HL-60 (cell line): Measurements from ENCODE around the gene PSRC1.

Experiments
- DNase-seq, 2 experiments: peaks; one replicate each; pipeline ENCODE4 v3.0.0-alpha.2; 2010 to 2020; ENCODE audit warnings: low read depth in 1 of 2, low spot score in 1 of 2
- H3K27ac ChIP-seq: fragments of 250-450 bp; sonication (Bioruptor Pico); replicated peaks from 2 replicates; pipeline ENCODE4 v1.5.1; 2020; ENCODE audit warnings: mild to moderate bottlenecking, moderate library complexity
- H3K27me3 ChIP-seq: fragments of 250-450 bp; sonication (Bioruptor Pico); 2 replicates; pipeline ENCODE4 v1.5.1; 2021; ENCODE audit warnings: mild to moderate bottlenecking, moderate library complexity; ENCODE audit not compliant: insufficient read depth, poor library complexity, severe bottlenecking
- H3K4me3 ChIP-seq: replicated peaks from 2 replicates; pipeline ENCODE4 v1.5.1; 2011; ENCODE audit warnings: mild to moderate bottlenecking, control low read depth, low read length; ENCODE audit not compliant: insufficient read depth
- CTCF ChIP-seq: IDR thresholded peaks from one replicate; pipeline ENCODE4 v1.5.1; 2011; ENCODE audit warnings: low read length, control low read depth, inconsistent platforms; ENCODE audit not compliant: insufficient read depth
- GABPA ChIP-seq: IDR thresholded peaks from 2 replicates; pipeline ENCODE4 v1.6.1; 2012; ENCODE audit warnings: low read depth
- POLR2AphosphoS5 ChIP-seq: IDR thresholded peaks from 2 replicates; pipeline ENCODE4 v1.6.1; 2012; ENCODE audit warnings: low read depth
- SPI1 ChIP-seq: IDR thresholded peaks from 2 replicates; pipeline ENCODE4 v1.6.1; 2012; ENCODE audit warnings: low read depth, mild to moderate bottlenecking, borderline replicate concordance
- TF ChIP-seq, protein P1 (sequence below): IDR thresholded peaks from 2 replicates; pipeline ENCODE4 v1.6.1; 2012; ENCODE audit warnings: low read depth; ENCODE audit not compliant: insufficient replicate concordance

PSRC1 gene

GRCh38 chr1:109239047-109239408 is 43.9 kb downstream of the PSRC1 start:
- TF ChIP-seq POLR2AphosphoS5 (no peak), GABPA (no peak), SPI1 (no peak), CTCF (no peak)
- TF ChIP-seq, protein P1, sequence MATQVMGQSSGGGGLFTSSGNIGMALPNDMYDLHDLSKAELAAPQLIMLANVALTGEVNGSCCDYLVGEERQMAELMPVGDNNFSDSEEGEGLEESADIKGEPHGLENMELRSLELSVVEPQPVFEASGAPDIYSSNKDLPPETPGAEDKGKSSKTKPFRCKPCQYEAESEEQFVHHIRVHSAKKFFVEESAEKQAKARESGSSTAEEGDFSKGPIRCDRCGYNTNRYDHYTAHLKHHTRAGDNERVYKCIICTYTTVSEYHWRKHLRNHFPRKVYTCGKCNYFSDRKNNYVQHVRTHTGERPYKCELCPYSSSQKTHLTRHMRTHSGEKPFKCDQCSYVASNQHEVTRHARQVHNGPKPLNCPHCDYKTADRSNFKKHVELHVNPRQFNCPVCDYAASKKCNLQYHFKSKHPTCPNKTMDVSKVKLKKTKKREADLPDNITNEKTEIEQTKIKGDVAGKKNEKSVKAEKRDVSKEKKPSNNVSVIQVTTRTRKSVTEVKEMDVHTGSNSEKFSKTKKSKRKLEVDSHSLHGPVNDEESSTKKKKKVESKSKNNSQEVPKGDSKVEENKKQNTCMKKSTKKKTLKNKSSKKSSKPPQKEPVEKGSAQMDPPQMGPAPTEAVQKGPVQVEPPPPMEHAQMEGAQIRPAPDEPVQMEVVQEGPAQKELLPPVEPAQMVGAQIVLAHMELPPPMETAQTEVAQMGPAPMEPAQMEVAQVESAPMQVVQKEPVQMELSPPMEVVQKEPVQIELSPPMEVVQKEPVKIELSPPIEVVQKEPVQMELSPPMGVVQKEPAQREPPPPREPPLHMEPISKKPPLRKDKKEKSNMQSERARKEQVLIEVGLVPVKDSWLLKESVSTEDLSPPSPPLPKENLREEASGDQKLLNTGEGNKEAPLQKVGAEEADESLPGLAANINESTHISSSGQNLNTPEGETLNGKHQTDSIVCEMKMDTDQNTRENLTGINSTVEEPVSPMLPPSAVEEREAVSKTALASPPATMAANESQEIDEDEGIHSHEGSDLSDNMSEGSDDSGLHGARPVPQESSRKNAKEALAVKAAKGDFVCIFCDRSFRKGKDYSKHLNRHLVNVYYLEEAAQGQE: no peak
- H3K27ac ChIP-seq: no peak overlapping the region
- H3K4me3 ChIP-seq: no peak overlapping the region

GRCh38 chr1:109238382-109238781 is 44.6 kb downstream of the PSRC1 start:
- no peak for DNase-seq
- no peak overlapping the region for H3K27ac ChIP-seq
- TF ChIP-seq GABPA (no peak), POLR2AphosphoS5 (no peak), SPI1 (no peak), CTCF (no peak)
- TF ChIP-seq, protein P1: no peak
- H3K27me3 ChIP-seq: no peaks in the 10 kb centered on the region
- H3K4me3 ChIP-seq: no peak overlapping the region

More at GRCh38 chr1:109239047-109239408, 43.9 kb downstream of the PSRC1 start:
- DNase-seq: no peak
- no peaks in the 10 kb centered on the region for H3K27me3 ChIP-seq

DNA sequence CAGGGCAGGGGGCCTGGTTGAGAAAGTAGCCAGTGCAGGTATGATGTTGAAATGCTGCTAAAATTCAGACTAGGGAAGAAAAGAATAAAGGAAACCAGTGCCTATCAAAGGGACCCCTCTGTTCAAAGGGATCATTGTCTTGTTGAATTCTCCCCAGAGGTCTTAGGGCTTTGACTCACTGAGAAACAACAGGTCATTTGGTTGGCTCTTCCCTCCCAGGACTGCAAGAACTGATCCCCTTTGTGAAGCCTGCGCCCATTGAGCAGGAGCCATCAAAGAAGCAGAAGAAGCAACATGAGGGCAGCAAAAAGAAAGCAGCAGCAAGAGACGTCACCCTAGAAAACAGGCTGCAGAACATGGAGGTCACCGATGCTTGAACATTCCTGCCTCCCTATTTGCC is 45.4 kb downstream of the PSRC1 start:
- TF ChIP-seq SPI1 (no peak), POLR2AphosphoS5 (no peak)
- no peaks in the 10 kb centered on the region for H3K27me3 ChIP-seq
- H3K27ac ChIP-seq: no peak overlapping the region
- no peak overlapping the region for H3K4me3 ChIP-seq
- DNase-seq: no peak

GRCh38 chr1:109235137-109235536 is 47.8 kb downstream of the PSRC1 start:
- no peak for DNase-seq
- no peaks in the 10 kb centered on the region for H3K27me3 ChIP-seq
- no peak overlapping the region for H3K27ac ChIP-seq
- H3K4me3 ChIP-seq: no peak overlapping the region
- TF ChIP-seq GABPA (no peak), POLR2AphosphoS5 (no peak), SPI1 (peak; percentile 49; the same call in 1 of the 2 replicates)

DNA sequence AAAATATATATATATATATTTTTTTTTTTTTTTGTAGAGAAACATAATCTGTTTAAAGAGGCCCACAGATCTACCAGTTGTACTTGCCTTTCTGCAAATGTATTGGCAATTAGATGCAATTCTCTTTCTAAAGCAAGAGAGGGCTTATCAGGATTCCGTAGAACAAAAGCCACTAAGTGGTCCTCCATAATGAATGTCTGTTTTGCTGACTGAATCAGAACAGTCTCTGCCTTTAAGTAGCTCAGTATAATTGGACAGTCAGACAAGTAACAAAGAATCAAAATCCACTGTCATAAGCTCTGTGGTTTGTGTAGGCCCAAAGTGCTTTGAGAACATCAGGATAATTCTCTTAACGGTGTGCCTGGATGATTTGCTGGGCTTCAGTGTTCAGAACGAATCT is 51.9 kb downstream of the PSRC1 start:
- Histone ChIP-seq H3K27ac (no peak overlapping the region), H3K4me3 (no peak overlapping the region), H3K27me3 (no peaks in the 10 kb centered on the region)
- TF ChIP-seq CTCF: no peak
- TF ChIP-seq POLR2AphosphoS5: no peak
- TF ChIP-seq, protein P1: no peak
- TF ChIP-seq GABPA: no peak
- TF ChIP-seq SPI1: no peak
- no peak for DNase-seq
